B cell (primary cell): Measurements from ENCODE around the gene PACRG. TPM values are rescaled to one million over a fixed set of nuclear protein-coding genes. Genes with fewer than 3 reads are reported as not detected.

Source experiments
- ATAC-seq: fragments of 200-7000 bp; cut with Tn5 transposase; one replicate; pipeline ENCODE4 v1.10.0; 2021; ENCODE audit warnings: low read depth, mild to moderate bottlenecking, moderate number of reproducible peaks, moderate library complexity
- CTCF ChIA-PET: fragments of 350-600 bp; sonication (Branson Sonifier 250); formaldehyde crosslinking; loops from one replicate; lab custom pipeline; 2021; ENCODE audit warnings: antibody characterized with exemption, inconsistent platforms; lab: Charles Lee
- POLR2A ChIA-PET: fragments of 350-600 bp; sonication (Branson Sonifier 250); formaldehyde crosslinking; loops from one replicate; lab custom pipeline; 2021; ENCODE audit warnings: antibody characterized with exemption; lab: Charles Lee
- DNase-seq: peaks from one replicate; pipeline ENCODE4 v3.0.0; 2013
- H2AFZ ChIP-seq: 2 replicates; pipeline ENCODE4 v1.6.1; 2012; ENCODE audit warnings: mild to moderate bottlenecking, low read depth, low read length; ENCODE audit not compliant: insufficient read depth, poor library complexity, severe bottlenecking
- H3K27ac ChIP-seq, 2 donors: 1 replicate in 1 of 2; 2 replicates in 1 of 2; pipeline ENCODE4 v1.5.1; 2012 to 2013; ENCODE audit warnings: low read length in 2 of 2, mild to moderate bottlenecking in 2 of 2, moderate library complexity in 1 of 2
- H3K27me3 ChIP-seq, 4 experiments: fragments of 200-600 bp in 1 of 4; sonication (generic) in 1 of 4; replicated peaks in 1 of 4; 1 replicate in 2 of 4; 2 replicates in 2 of 4; pipeline versions ENCODE4 v1.6.1 to v1.7.0; 2013 to 2016; ENCODE audit warnings: low read length in 3 of 4, mild to moderate bottlenecking in 2 of 4, mixed read lengths in 1 of 4, moderate library complexity in 1 of 4; ENCODE audit not compliant: insufficient read depth in 4 of 4, control insufficient read depth in 3 of 4; ENCODE audit errors: control extremely low read depth in 1 of 4
- H3K36me3 ChIP-seq, 2 experiments: replicated peaks in 1 of 2; 1 replicate in 1 of 2; 2 replicates in 1 of 2; pipeline versions ENCODE4 v1.6.1 to v1.7.1; 2013; ENCODE audit warnings: low read length in 1 of 2; ENCODE audit not compliant: insufficient read depth in 2 of 2, control insufficient read depth in 1 of 2; ENCODE audit errors: control extremely low read depth in 1 of 2, extremely low read depth in 1 of 2
- H3K4me1 ChIP-seq, 2 donors: fragments of 200-600 bp in 1 of 2; sonication (generic) in 1 of 2; 1 replicate in 1 of 2; 2 replicates in 1 of 2; pipeline versions ENCODE4 v1.5.1 to v1.6.1; 2013 to 2017; ENCODE audit warnings: low read length in 2 of 2; ENCODE audit not compliant: control insufficient read depth in 2 of 2, insufficient read depth in 2 of 2
- H3K4me2 ChIP-seq: replicated peaks from 2 replicates; pipeline ENCODE3; 2012; ENCODE audit warnings: mild to moderate bottlenecking, low read depth, low read length; ENCODE audit not compliant: poor library complexity, severe bottlenecking
- H3K4me3 ChIP-seq, 5 experiments: fragments of 200-600 bp in 1 of 5; sonication (generic) in 1 of 5; 1 replicate in 3 of 5; 2 replicates in 2 of 5; pipeline versions ENCODE4 v1.5.1 to v1.7.0; 2011 to 2016; ENCODE audit warnings: low read length in 4 of 5, mild to moderate bottlenecking in 4 of 5, low read depth in 2 of 5, control low read depth in 1 of 5, moderate library complexity in 1 of 5; ENCODE audit not compliant: insufficient read depth in 1 of 5; ENCODE audit errors: control extremely low read depth in 1 of 5, extremely low read depth in 1 of 5
- H3K79me2 ChIP-seq: fragments of 200-600 bp; sonication (generic); one replicate; pipeline ENCODE4 v1.6.0; 2016; ENCODE audit warnings: low read length; ENCODE audit not compliant: control insufficient read depth, insufficient read depth
- H3K9ac ChIP-seq: fragments of 200-600 bp; sonication (generic); 2 replicates; pipeline ENCODE4 v1.6.1; 2017; ENCODE audit warnings: mild to moderate bottlenecking, low read length, moderate library complexity
- H3K9me3 ChIP-seq, 3 donors: one replicate each; pipeline versions ENCODE4 v1.6.1 to v1.7.1; 2013; ENCODE audit warnings: low read length in 2 of 3; ENCODE audit not compliant: control insufficient read depth in 2 of 3, insufficient read depth in 1 of 3; ENCODE audit errors: control extremely low read depth in 1 of 3
- H4K20me1 ChIP-seq: 2 replicates; pipeline ENCODE4 v1.6.0; 2012; ENCODE audit warnings: mild to moderate bottlenecking, low read length; ENCODE audit not compliant: insufficient read depth, control insufficient read depth, poor library complexity, severe bottlenecking
- H3K27ac Mint-ChIP-seq: one replicate; pipeline ENCODE4 v1.8.0; 2021; ENCODE audit warnings: mixed read lengths
- H3K27me3 Mint-ChIP-seq: one replicate; pipeline ENCODE4 v1.8.0; 2021; ENCODE audit warnings: mixed read lengths
- H3K4me1 Mint-ChIP-seq: one replicate; pipeline ENCODE4 v1.8.0; 2021; ENCODE audit warnings: mixed read lengths
- H3K4me3 Mint-ChIP-seq: one replicate; pipeline ENCODE4 v1.8.0; 2021; ENCODE audit warnings: mixed read lengths
- H3K9me3 Mint-ChIP-seq: one replicate; pipeline ENCODE4 v1.8.0; 2022; ENCODE audit warnings: mixed read lengths; ENCODE audit not compliant: insufficient read depth
- EZH2 ChIP-seq: IDR thresholded peaks from 2 replicates; pipeline ENCODE4 v1.6.1; 2012; ENCODE audit warnings: borderline replicate concordance, low read depth, mild to moderate bottlenecking, moderate library complexity, low read length; ENCODE audit not compliant: insufficient read depth, poor library complexity, severe bottlenecking
- WGBS: methylation state at CpG from one replicate; pipeline ENCODE4 v1.1.5; 2013; ENCODE audit warnings: missing lambda C conversion rate; ENCODE audit not compliant: insufficient coverage; 5-methylcytosine and 5-hydroxymethylcytosine counted together
- intact Hi-C: fragments of 100-400 bp; cut with micrococcal nuclease; formaldehyde crosslinking; loops from one replicate; pipeline ENCODE4 v1.10.0; 2022
- polyA plus RNA-seq: library from polyadenylated mRNA; depleted of rRNA; stranded (reverse); fragments of >200 nt; gene quantifications from 2 replicates; pipeline ENCODE4 v1.2.3, GENCODE V29; 2012
- total RNA-seq, 2 donors: library from RNA; stranded (reverse); fragments of 120-200 nt in 1 of 2; gene quantifications; 1 replicate in 1 of 2; 2 replicates in 1 of 2; pipeline versions ENCODE4 v1.2.3 to v1.2.4, GENCODE V29; 2013 to 2022
- TF ChIP-seq, protein P1 (sequence below): fragments of 200-600 bp; IDR thresholded peaks from one replicate; pipeline ENCODE4 v1.8.0; 2022; ENCODE audit warnings: antibody characterized with exemption, mild to moderate bottlenecking

PACRG gene
- total and polyA plus RNA-seq, 2 donors (not counting 1 experiment from before 2014, with no cell fraction given) = not detected

DNA sequence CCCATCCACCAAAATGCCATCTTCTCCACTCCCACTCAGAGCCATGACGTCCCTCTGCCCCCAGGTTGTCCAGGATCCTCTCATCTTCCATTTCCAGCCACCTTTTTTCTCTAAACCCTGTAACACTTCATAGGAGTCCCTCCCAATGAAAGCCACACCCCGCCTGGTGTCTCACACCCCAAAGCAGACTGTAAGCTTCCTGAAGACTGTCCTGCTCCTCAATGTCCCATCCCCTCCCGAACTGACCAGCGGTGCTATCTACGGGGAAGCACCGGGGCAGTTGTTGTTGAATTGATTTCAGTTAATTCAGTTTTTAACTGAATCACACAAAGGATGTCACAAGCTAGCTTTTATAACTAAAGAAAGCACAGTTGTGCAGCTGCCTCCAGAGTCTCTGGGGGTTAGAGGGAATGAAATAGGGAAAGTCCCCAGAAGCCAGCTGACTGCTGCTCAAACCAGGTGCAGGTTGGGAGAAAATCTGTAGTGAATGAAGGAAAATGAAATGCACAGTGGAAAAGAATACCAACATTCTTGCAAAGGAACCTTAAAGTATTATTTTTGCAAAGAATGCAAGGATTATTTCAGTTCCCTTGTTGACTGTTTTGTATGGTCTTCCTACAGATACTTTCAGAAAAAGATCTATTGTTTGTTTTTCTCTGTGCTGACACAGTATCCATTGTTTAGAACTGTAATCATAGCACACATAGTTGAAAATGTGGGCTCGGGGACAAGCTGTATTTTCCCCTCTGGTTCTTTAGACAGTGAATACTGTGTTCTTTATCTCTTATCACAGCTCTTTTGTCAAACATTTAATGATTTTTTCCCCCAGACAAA is 464.1 kb downstream of the PACRG start:
- Mint-ChIP-seq H3K4me1 (no peaks in the 10 kb centered on the region), H3K4me3 (no peak overlapping the region), H3K27me3 (peaks cover 8% of the 10 kb centered on the region), H3K9me3 (no peaks in the 10 kb centered on the region), H3K27ac (no peak overlapping the region)
- peaks cover 0 to 3% (median 0%) of the 10 kb centered on the region in 3 donors for H3K9me3 ChIP-seq
- no peaks in the 10 kb centered on the region for H4K20me1 ChIP-seq
- H3K9ac ChIP-seq = no peak overlapping the region
- H2AFZ ChIP-seq = no peak overlapping the region
- CTCF ChIA-PET = interaction anchor here (1.2 kb wide), 1 partner anchor 21 kb away, joined by 4 read pairs; no protein-coding TSS in a partner anchor
- TF ChIP-seq, protein P1, sequence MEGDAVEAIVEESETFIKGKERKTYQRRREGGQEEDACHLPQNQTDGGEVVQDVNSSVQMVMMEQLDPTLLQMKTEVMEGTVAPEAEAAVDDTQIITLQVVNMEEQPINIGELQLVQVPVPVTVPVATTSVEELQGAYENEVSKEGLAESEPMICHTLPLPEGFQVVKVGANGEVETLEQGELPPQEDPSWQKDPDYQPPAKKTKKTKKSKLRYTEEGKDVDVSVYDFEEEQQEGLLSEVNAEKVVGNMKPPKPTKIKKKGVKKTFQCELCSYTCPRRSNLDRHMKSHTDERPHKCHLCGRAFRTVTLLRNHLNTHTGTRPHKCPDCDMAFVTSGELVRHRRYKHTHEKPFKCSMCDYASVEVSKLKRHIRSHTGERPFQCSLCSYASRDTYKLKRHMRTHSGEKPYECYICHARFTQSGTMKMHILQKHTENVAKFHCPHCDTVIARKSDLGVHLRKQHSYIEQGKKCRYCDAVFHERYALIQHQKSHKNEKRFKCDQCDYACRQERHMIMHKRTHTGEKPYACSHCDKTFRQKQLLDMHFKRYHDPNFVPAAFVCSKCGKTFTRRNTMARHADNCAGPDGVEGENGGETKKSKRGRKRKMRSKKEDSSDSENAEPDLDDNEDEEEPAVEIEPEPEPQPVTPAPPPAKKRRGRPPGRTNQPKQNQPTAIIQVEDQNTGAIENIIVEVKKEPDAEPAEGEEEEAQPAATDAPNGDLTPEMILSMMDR = no peak
- no peak for TF ChIP-seq EZH2
- no peaks in the 10 kb centered on the region for H3K4me1 ChIP-seq
- H3K27ac ChIP-seq = no peak overlapping the region
- POLR2A ChIA-PET = no interaction called here
- 44% methylated on average over 2 of the region's 7 CpGs for WGBS
- H3K27me3 ChIP-seq = no peaks in the 10 kb centered on the region
- intact Hi-C loops = no loop called here
- ATAC-seq = no peak
- no peak for DNase-seq
- H3K36me3 ChIP-seq = no peaks in the 10 kb centered on the region
- no peak overlapping the region for H3K4me3 ChIP-seq
- H3K4me2 ChIP-seq = no peak overlapping the region
- H3K79me2 ChIP-seq = no peaks in the 10 kb centered on the region

DNA sequence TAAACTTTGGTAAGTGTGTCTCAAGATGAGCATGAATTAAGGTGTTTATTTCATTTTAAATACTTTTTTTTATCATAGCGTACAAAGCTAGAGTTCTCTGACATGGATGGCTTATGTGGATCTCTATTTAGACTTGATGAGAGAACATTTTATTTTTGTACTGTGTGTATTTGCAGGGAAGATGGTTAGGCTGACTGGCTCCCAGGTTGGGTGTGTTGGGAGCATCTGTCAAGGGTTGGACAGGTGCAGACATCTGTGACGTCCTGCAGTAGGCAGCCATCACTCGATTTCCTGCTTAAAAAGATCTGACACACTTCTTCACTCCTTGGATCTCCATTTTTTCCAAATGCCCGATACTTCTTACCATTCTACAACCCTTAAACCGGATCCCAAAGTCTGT is 464.8 kb downstream of the PACRG start:
- WGBS = 30% methylated on average over 2 of the region's 5 CpGs
- Mint-ChIP-seq H3K4me3 (no peak overlapping the region), H3K27me3 (peaks cover 8% of the 10 kb centered on the region), H3K4me1 (no peaks in the 10 kb centered on the region), H3K27ac (no peak overlapping the region), H3K9me3 (no peaks in the 10 kb centered on the region)
- no peak overlapping the region for H2AFZ ChIP-seq
- ChIA-PET CTCF (interaction anchor here (1.2 kb wide), 1 partner anchor 22 kb away, joined by 4 read pairs; no protein-coding TSS in a partner anchor), POLR2A (no interaction called here)
- H3K9me3 ChIP-seq = peaks cover 0 to 3% (median 0%) of the 10 kb centered on the region in 3 donors
- H3K79me2 ChIP-seq = no peaks in the 10 kb centered on the region
- no peak overlapping the region for H3K4me2 ChIP-seq
- no peaks in the 10 kb centered on the region for H4K20me1 ChIP-seq
- H3K36me3 ChIP-seq = no peaks in the 10 kb centered on the region
- ATAC-seq (no peak), DNase-seq (no peak)
- TF ChIP-seq, protein P1 = no peak
- no peak for TF ChIP-seq EZH2
- H3K27me3 ChIP-seq = no peaks in the 10 kb centered on the region
- H3K4me1 ChIP-seq = no peaks in the 10 kb centered on the region
- H3K27ac ChIP-seq = no peak overlapping the region
- no peak overlapping the region for H3K4me3 ChIP-seq
- H3K9ac ChIP-seq = no peak overlapping the region
- intact Hi-C loops = no loop called here
